ENCODE data around the gene PI4K2A.

PI4K2A gene

GRCh38 chr10:97650726-97651125 lies 10.3 kb downstream of the PI4K2A start:
- Histone ChIP-seq H3K27me3 (ENCODE audit: insufficient read depth, low read length) (no peaks in the 10 kb centered on the region), H3K36me3 (ENCODE audit: insufficient read depth, low read length) (0 out of 2 replicates have a peak, but pooled peaks cover 4% of the 10 kb centered on the region), H4K20me1 (ENCODE audit: insufficient read depth, low read length) (no peaks in the 10 kb centered on the region), H3K4me3 (ENCODE audit: low read depth, low read length, poor library complexity, severe bottlenecking) (no peak overlapping the region), H2AFZ (ENCODE audit: low read length) (no peak overlapping the region), H3F3A (ENCODE audit: insufficient read depth, low read length) (no peaks in the 10 kb centered on the region), H3K9me2 (ENCODE audit: low read depth, low read length) (no peaks in the 10 kb centered on the region), H3K4me2 (ENCODE audit: low read length) (no peak overlapping the region), H3K79me2 (ENCODE audit: insufficient read depth, low read length) (no peaks in the 10 kb centered on the region), H3K4me1 (ENCODE audit: insufficient read depth, low read length, severe bottlenecking) (peaks cover 10% of the 10 kb centered on the region), H3K9me3 (ENCODE audit: low read length) (no peaks in the 10 kb centered on the region), H3K27ac (ENCODE audit: low read depth, low read length, poor library complexity, severe bottlenecking) (no peak overlapping the region), H3K9ac (ENCODE audit: low read length) (no peak overlapping the region)
- TF ChIP-seq CTCF (IDR thresholded peaks at IDR 0.05; ENCODE audit: low read length) = no peak
- no peak for TF ChIP-seq EZH2 (IDR thresholded peaks at IDR 0.05; ENCODE audit: borderline replicate concordance, low read length)

GRCh38 chr10:97651773-97652172 lies 11.3 kb downstream of the PI4K2A start:
- no peak for TF ChIP-seq CTCF (IDR thresholded peaks at IDR 0.05; ENCODE audit: low read length)
- Histone ChIP-seq H3F3A (ENCODE audit: insufficient read depth, low read length) (no peaks in the 10 kb centered on the region), H3K9me3 (ENCODE audit: low read length) (no peaks in the 10 kb centered on the region), H3K27me3 (ENCODE audit: insufficient read depth, low read length) (no peaks in the 10 kb centered on the region), H3K4me1 (ENCODE audit: insufficient read depth, low read length, severe bottlenecking) (peaks cover 10% of the 10 kb centered on the region), H3K9me2 (ENCODE audit: low read depth, low read length) (no peaks in the 10 kb centered on the region), H4K20me1 (ENCODE audit: insufficient read depth, low read length) (no peaks in the 10 kb centered on the region), H3K4me3 (ENCODE audit: low read depth, low read length, poor library complexity, severe bottlenecking) (no peak overlapping the region), H3K36me3 (ENCODE audit: insufficient read depth, low read length) (peaks cover 13% of the 10 kb centered on the region; the same call in 1 of the 2 replicates), H3K79me2 (ENCODE audit: insufficient read depth, low read length) (no peaks in the 10 kb centered on the region), H3K27ac (ENCODE audit: low read depth, low read length, poor library complexity, severe bottlenecking) (no peak overlapping the region), H3K4me2 (ENCODE audit: low read length) (no peak overlapping the region), H3K9ac (ENCODE audit: low read length) (no peak overlapping the region), H2AFZ (ENCODE audit: low read length) (no peak overlapping the region)

- Histone ChIP-seq H3F3A (ENCODE audit: insufficient read depth, low read length) (no peaks in the 10 kb centered on the region), H3K4me2 (ENCODE audit: low read length) (no peak overlapping the region), H3K27ac (ENCODE audit: low read depth, low read length, poor library complexity, severe bottlenecking) (no peak overlapping the region), H4K20me1 (ENCODE audit: insufficient read depth, low read length) (no peaks in the 10 kb centered on the region), H3K4me3 (ENCODE audit: low read depth, low read length, poor library complexity, severe bottlenecking) (no peak overlapping the region), H3K9me3 (ENCODE audit: low read length) (no peaks in the 10 kb centered on the region), H3K4me1 (ENCODE audit: insufficient read depth, low read length, severe bottlenecking) (no peaks in the 10 kb centered on the region), H3K36me3 (ENCODE audit: insufficient read depth, low read length) (peaks cover 11% of the 10 kb centered on the region; the same call in 1 of the 2 replicates), H3K9me2 (ENCODE audit: low read depth, low read length) (no peaks in the 10 kb centered on the region), H3K79me2 (ENCODE audit: insufficient read depth, low read length) (no peaks in the 10 kb centered on the region), H3K9ac (ENCODE audit: low read length) (no peak overlapping the region), H2AFZ (ENCODE audit: low read length) (no peak overlapping the region), H3K27me3 (ENCODE audit: insufficient read depth, low read length) (no peaks in the 10 kb centered on the region)
- TF ChIP-seq CTCF (IDR thresholded peaks at IDR 0.05; ENCODE audit: low read length) = no peak
- TF ChIP-seq EZH2 (IDR thresholded peaks at IDR 0.05; ENCODE audit: borderline replicate concordance, low read length) = no peak
Measured at GRCh38 chr10:97656777-97657176, 16.3 kb downstream of the PI4K2A start.
